ENCODE measurements around the gene ADCY2. TPM values are rescaled to one million over a fixed set of nuclear protein-coding genes. Genes with fewer than 3 reads are reported as not detected.

The ADCY2 gene
- total and polyA plus RNA-seq, 4 donors = 25.4 to 145 (median 71.1) TPM

- Histone ChIP-seq H3K36me3 (ENCODE audit: control insufficient read depth, insufficient read depth, low read length) (peaks cover 11% of the 10 kb centered on the region), H3K9me3 (ENCODE audit: control insufficient read depth, insufficient read depth, low read length) (no peaks in the 10 kb centered on the region), H3K27ac (ENCODE audit: low read depth, low read length) (no peak overlapping the region), H3K4me3 (ENCODE audit: low read depth, low read length) (no peak overlapping the region), H3K27me3 (ENCODE audit: control insufficient read depth, insufficient read depth, low read length) (no peaks in the 10 kb centered on the region), H3K4me1 (ENCODE audit: control insufficient read depth, insufficient read depth, low read length) (peaks cover 8% of the 10 kb centered on the region)
- DNase-seq (ENCODE audit: low read depth in 4 of 6, low spot score in 6 of 6) = no peak
- WGBS (ENCODE audit: insufficient coverage) = 91% methylated on average over 5 of the region's 8 CpGs
Measured at GRCh38 chr5:7759951-7760580, 364.1 kb downstream of the ADCY2 start.

GRCh38 chr5:7762267-7762666 lies 366.3 kb downstream of the ADCY2 start:
- no peak overlapping the region for H3K4me3 ChIP-seq (ENCODE audit: low read depth, low read length)
- peaks cover 8% of the 10 kb centered on the region for H3K4me1 ChIP-seq (ENCODE audit: control insufficient read depth, insufficient read depth, low read length)
- DNase-seq (ENCODE audit: low read depth in 4 of 6, low spot score in 6 of 6) = no peak
- 82% methylated on average over 1 of the region's 2 CpGs for WGBS (ENCODE audit: insufficient coverage)
- no peak overlapping the region for H3K27ac ChIP-seq (ENCODE audit: low read depth, low read length)
- no peaks in the 10 kb centered on the region for H3K9me3 ChIP-seq (ENCODE audit: control insufficient read depth, insufficient read depth, low read length)
- peaks cover 9% of the 10 kb centered on the region for H3K36me3 ChIP-seq (ENCODE audit: control insufficient read depth, insufficient read depth, low read length)
- no peaks in the 10 kb centered on the region for H3K27me3 ChIP-seq (ENCODE audit: control insufficient read depth, insufficient read depth, low read length)

GRCh38 chr5:7763621-7764072 lies 367.7 kb downstream of the ADCY2 start:
- peak in 5 of 6 donors; percentile 45 to 87 (median 60) for DNase-seq (ENCODE audit: low read depth in 4 of 6, low spot score in 6 of 6)
- Histone ChIP-seq H3K27ac (ENCODE audit: low read depth, low read length) (no peak overlapping the region), H3K9me3 (ENCODE audit: control insufficient read depth, insufficient read depth, low read length) (no peaks in the 10 kb centered on the region), H3K36me3 (ENCODE audit: control insufficient read depth, insufficient read depth, low read length) (peaks cover 3% of the 10 kb centered on the region), H3K4me1 (ENCODE audit: control insufficient read depth, insufficient read depth, low read length) (peaks cover 8% of the 10 kb centered on the region), H3K4me3 (ENCODE audit: low read depth, low read length) (no peak overlapping the region), H3K27me3 (ENCODE audit: control insufficient read depth, insufficient read depth, low read length) (no peaks in the 10 kb centered on the region)
- 24% methylated on average over 6 of the region's 9 CpGs for WGBS (ENCODE audit: insufficient coverage)

GRCh38 chr5:7764452-7764851 lies 368.5 kb downstream of the ADCY2 start:
- DNase-seq (ENCODE audit: low read depth in 4 of 6, low spot score in 6 of 6) = no peak
- Histone ChIP-seq H3K4me1 (ENCODE audit: control insufficient read depth, insufficient read depth, low read length) (peaks cover 8% of the 10 kb centered on the region), H3K9me3 (ENCODE audit: control insufficient read depth, insufficient read depth, low read length) (no peaks in the 10 kb centered on the region), H3K27me3 (ENCODE audit: control insufficient read depth, insufficient read depth, low read length) (no peaks in the 10 kb centered on the region), H3K36me3 (ENCODE audit: control insufficient read depth, insufficient read depth, low read length) (no peaks in the 10 kb centered on the region), H3K4me3 (ENCODE audit: low read depth, low read length) (no peak overlapping the region), H3K27ac (ENCODE audit: low read depth, low read length) (no peak overlapping the region)
- no CpG with 5 or more reads among the region's 1 CpG for WGBS (ENCODE audit: insufficient coverage)

- no CpG with 5 or more reads among the region's 2 CpGs for WGBS (ENCODE audit: insufficient coverage)
- DNase-seq (ENCODE audit: low read depth in 4 of 6, low spot score in 6 of 6) = no peak
- no peaks in the 10 kb centered on the region for H3K4me1 ChIP-seq (ENCODE audit: control insufficient read depth, insufficient read depth, low read length)
- H3K4me3 ChIP-seq (ENCODE audit: low read depth, low read length) = no peak overlapping the region
- no peaks in the 10 kb centered on the region for H3K36me3 ChIP-seq (ENCODE audit: control insufficient read depth, insufficient read depth, low read length)
- H3K9me3 ChIP-seq (ENCODE audit: control insufficient read depth, insufficient read depth, low read length) = no peaks in the 10 kb centered on the region
- H3K27me3 ChIP-seq (ENCODE audit: control insufficient read depth, insufficient read depth, low read length) = no peaks in the 10 kb centered on the region
- H3K27ac ChIP-seq (ENCODE audit: low read depth, low read length) = no peak overlapping the region
Measured at GRCh38 chr5:7770436-7770835, 374.5 kb downstream of the ADCY2 start.

- no peaks in the 10 kb centered on the region for H3K4me1 ChIP-seq (ENCODE audit: control insufficient read depth, insufficient read depth, low read length)
- no peak for DNase-seq (ENCODE audit: low read depth in 4 of 6, low spot score in 6 of 6)
- H3K27me3 ChIP-seq (ENCODE audit: control insufficient read depth, insufficient read depth, low read length) = no peaks in the 10 kb centered on the region
- H3K4me3 ChIP-seq (ENCODE audit: low read depth, low read length) = no peak overlapping the region
- H3K27ac ChIP-seq (ENCODE audit: low read depth, low read length) = no peak overlapping the region
- no peaks in the 10 kb centered on the region for H3K36me3 ChIP-seq (ENCODE audit: control insufficient read depth, insufficient read depth, low read length)
- no peaks in the 10 kb centered on the region for H3K9me3 ChIP-seq (ENCODE audit: control insufficient read depth, insufficient read depth, low read length)
- WGBS (ENCODE audit: insufficient coverage) = 90% methylated on average over 5 of the region's 6 CpGs
Measured at GRCh38 chr5:7772141-7772540, 376.2 kb downstream of the ADCY2 start.

- H3K9me3 ChIP-seq (ENCODE audit: control insufficient read depth, insufficient read depth, low read length) = no peaks in the 10 kb centered on the region
- H3K4me1 ChIP-seq (ENCODE audit: control insufficient read depth, insufficient read depth, low read length) = no peaks in the 10 kb centered on the region
- H3K36me3 ChIP-seq (ENCODE audit: control insufficient read depth, insufficient read depth, low read length) = no peaks in the 10 kb centered on the region
- no CpG with 5 or more reads among the region's 6 CpGs for WGBS (ENCODE audit: insufficient coverage)
- DNase-seq (ENCODE audit: low read depth in 4 of 6, low spot score in 6 of 6) = no peak
- no peak overlapping the region for H3K4me3 ChIP-seq (ENCODE audit: low read depth, low read length)
- H3K27me3 ChIP-seq (ENCODE audit: control insufficient read depth, insufficient read depth, low read length) = no peaks in the 10 kb centered on the region
- no peak overlapping the region for H3K27ac ChIP-seq (ENCODE audit: low read depth, low read length)
Measured at GRCh38 chr5:7773178-7773577, 377.2 kb downstream of the ADCY2 start.

GRCh38 chr5:7776442-7776841 lies 380.5 kb downstream of the ADCY2 start:
- H3K27ac ChIP-seq (ENCODE audit: low read depth, low read length) = no peak overlapping the region
- WGBS (ENCODE audit: insufficient coverage) = 96% methylated on average over 4 of the region's 4 CpGs

GRCh38 chr5:7779019-7780005 lies 383.4 kb downstream of the ADCY2 start:
- 36% methylated on average over 5 of the region's 10 CpGs for WGBS (ENCODE audit: insufficient coverage)
- Histone ChIP-seq H3K27ac (ENCODE audit: low read depth, low read length) (peak overlapping the region; percentile 30), H3K36me3 (ENCODE audit: control insufficient read depth, insufficient read depth, low read length) (no peaks in the 10 kb centered on the region), H3K4me3 (ENCODE audit: low read depth, low read length) (no peak overlapping the region), H3K4me1 (ENCODE audit: control insufficient read depth, insufficient read depth, low read length) (no peaks in the 10 kb centered on the region), H3K9me3 (ENCODE audit: control insufficient read depth, insufficient read depth, low read length) (no peaks in the 10 kb centered on the region), H3K27me3 (ENCODE audit: control insufficient read depth, insufficient read depth, low read length) (no peaks in the 10 kb centered on the region)
- DNase-seq (ENCODE audit: low read depth in 4 of 6, low spot score in 6 of 6) = peak in 1 of 6 donors; percentile 58

More at GRCh38 chr5:7776442-7776841, 380.5 kb downstream of the ADCY2 start:
- H3K36me3 ChIP-seq (ENCODE audit: control insufficient read depth, insufficient read depth, low read length) = no peaks in the 10 kb centered on the region
- H3K4me3 ChIP-seq (ENCODE audit: low read depth, low read length) = no peak overlapping the region
- H3K9me3 ChIP-seq (ENCODE audit: control insufficient read depth, insufficient read depth, low read length) = no peaks in the 10 kb centered on the region
- DNase-seq (ENCODE audit: low read depth in 4 of 6, low spot score in 6 of 6) = no peak
- no peaks in the 10 kb centered on the region for H3K4me1 ChIP-seq (ENCODE audit: control insufficient read depth, insufficient read depth, low read length)
- H3K27me3 ChIP-seq (ENCODE audit: control insufficient read depth, insufficient read depth, low read length) = no peaks in the 10 kb centered on the region
